Measurements from ENCODE around the gene TANC1. TPM values are rescaled to one million over a fixed set of nuclear protein-coding genes. Genes with fewer than 3 reads are reported as not detected.
"Not testable (repeated sequence)": the region's sequence is repeated elsewhere in the genome, so short reads cannot be mapped to it uniquely, and the experiment has no call there.

The TANC1 gene
- total RNA-seq, 1 experiment from 2014 or later: 2.5 TPM

DNA sequence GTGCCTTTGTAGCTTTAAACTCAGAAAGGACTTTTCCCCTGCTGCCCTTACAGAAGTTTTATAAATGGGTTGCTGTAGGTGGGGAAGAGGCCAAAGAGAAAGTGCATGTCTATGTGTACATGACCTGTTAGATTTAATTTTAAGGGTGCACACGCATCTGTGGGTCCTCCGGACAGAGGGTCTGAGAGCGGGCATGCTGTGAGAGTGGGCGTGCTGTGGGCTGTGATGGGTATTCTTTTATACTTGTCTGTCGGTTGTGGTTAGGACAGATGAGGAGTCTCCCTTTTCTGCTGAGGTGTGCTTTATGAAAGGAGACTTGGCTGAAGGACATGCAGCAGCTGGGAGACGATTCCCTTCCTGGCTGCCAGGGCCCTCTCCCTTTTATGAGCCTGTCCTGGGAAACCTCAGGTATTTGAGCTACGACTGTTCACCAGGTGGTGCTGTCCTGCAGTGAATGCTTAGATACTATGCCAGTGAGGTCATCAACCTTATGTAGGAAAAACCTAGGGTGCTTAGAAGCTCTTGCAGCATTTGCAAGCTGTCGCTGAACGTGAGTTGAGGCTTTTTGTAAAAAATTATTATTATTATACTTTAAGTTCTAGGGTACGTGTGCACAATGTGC, 67.5 kb downstream of the TANC1 start:
- Histone ChIP-seq H3K4ac (ENCODE audit: low read depth, low read length) (no peak overlapping the region), H3K79me2 (ENCODE audit: insufficient read depth, low read length) (no peaks in the 10 kb centered on the region), H3K79me1 (ENCODE audit: insufficient read depth, low read depth, low read length, poor library complexity, severe bottlenecking) (no peaks in the 10 kb centered on the region), H4K20me1 (ENCODE audit: control insufficient read depth, insufficient read depth, insufficient read length) (no peaks in the 10 kb centered on the region), H3K9me3 (ENCODE audit: control insufficient read depth, low read depth, low read length) (no peaks in the 10 kb centered on the region), H3T11ph (ENCODE audit: low read length) (no peak overlapping the region), H2BK15ac (ENCODE audit: low read depth, low read length) (no peak overlapping the region), H3K23ac (ENCODE audit: insufficient read length, low read depth, low read length) (no peak overlapping the region), H3K9ac (ENCODE audit: extremely low read depth, insufficient read length, low read length) (no peak overlapping the region), H3K56ac (ENCODE audit: insufficient read length, low read depth, low read length) (no peak overlapping the region), H3K27ac (ENCODE audit: insufficient read length, low read depth, low read length) (no peak overlapping the region), H2AK5ac (ENCODE audit: insufficient read length, low read length) (no peak overlapping the region), H3K14ac (ENCODE audit: insufficient read depth, low read length) (no peak overlapping the region), H3K18ac (ENCODE audit: insufficient read length, low read depth, low read length) (no peak overlapping the region), H2BK120ac (ENCODE audit: low read depth, low read length, poor library complexity, severe bottlenecking) (no peak overlapping the region), H2BK5ac (ENCODE audit: insufficient read length, low read length) (no peak overlapping the region), H2BK12ac (ENCODE audit: insufficient read length, low read depth, low read length) (no peak overlapping the region), H4K8ac (replicated peaks; ENCODE audit: insufficient read length, low read depth, low read length) (no peak overlapping the region), H2AFZ (ENCODE audit: low read length) (no peak overlapping the region), H4K91ac (ENCODE audit: insufficient read length, low read depth, low read length) (no peak overlapping the region), H3K23me2 (ENCODE audit: insufficient read length, low read depth, low read length, poor library complexity, severe bottlenecking) (no peaks in the 10 kb centered on the region), H4K5ac (ENCODE audit: insufficient read length, low read depth, low read length) (no peak overlapping the region), H3K27me3 (ENCODE audit: insufficient read depth, low read length) (no peaks in the 10 kb centered on the region), H3K4me1 (ENCODE audit: insufficient read depth, low read length) (no peaks in the 10 kb centered on the region; the same call in 1 of the 2 replicates), H3K4me2 (ENCODE audit: insufficient read depth, insufficient read length, low read length) (no peak overlapping the region), H2BK20ac (ENCODE audit: low read depth, low read length, poor library complexity, severe bottlenecking) (no peak overlapping the region)
- no CpG with 5 or more reads among the region's 10 CpGs for WGBS (ENCODE audit: extremely low coverage, insufficient read length, low lambda C conversion rate)
- Mint-ChIP-seq H3K4me1 (peaks cover 19 to 31% of the 10 kb centered on the region in 2 experiments), H3K27ac (peak overlapping the region in 1 of 3 experiments; percentile 74; a peak in 3 of 7 replicates), H3K36me3 (ENCODE audit: insufficient read depth in 1 of 3, low read depth in 3 of 3) (peaks cover 6 to 17% (median 9%) of the 10 kb centered on the region in 3 experiments), H3K4me3 (no peak overlapping the region), H3K27me3 (ENCODE audit: low read depth) (no peaks in the 10 kb centered on the region), H3K9me3 (peaks cover 15 to 26% of the 10 kb centered on the region in 2 experiments)
- peak; percentile 82 for DNase-seq
- TF ChIP-seq, protein P1, sequence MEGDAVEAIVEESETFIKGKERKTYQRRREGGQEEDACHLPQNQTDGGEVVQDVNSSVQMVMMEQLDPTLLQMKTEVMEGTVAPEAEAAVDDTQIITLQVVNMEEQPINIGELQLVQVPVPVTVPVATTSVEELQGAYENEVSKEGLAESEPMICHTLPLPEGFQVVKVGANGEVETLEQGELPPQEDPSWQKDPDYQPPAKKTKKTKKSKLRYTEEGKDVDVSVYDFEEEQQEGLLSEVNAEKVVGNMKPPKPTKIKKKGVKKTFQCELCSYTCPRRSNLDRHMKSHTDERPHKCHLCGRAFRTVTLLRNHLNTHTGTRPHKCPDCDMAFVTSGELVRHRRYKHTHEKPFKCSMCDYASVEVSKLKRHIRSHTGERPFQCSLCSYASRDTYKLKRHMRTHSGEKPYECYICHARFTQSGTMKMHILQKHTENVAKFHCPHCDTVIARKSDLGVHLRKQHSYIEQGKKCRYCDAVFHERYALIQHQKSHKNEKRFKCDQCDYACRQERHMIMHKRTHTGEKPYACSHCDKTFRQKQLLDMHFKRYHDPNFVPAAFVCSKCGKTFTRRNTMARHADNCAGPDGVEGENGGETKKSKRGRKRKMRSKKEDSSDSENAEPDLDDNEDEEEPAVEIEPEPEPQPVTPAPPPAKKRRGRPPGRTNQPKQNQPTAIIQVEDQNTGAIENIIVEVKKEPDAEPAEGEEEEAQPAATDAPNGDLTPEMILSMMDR (conservative IDR thresholded peaks at IDR 0.05): peak; percentile 68

DNA sequence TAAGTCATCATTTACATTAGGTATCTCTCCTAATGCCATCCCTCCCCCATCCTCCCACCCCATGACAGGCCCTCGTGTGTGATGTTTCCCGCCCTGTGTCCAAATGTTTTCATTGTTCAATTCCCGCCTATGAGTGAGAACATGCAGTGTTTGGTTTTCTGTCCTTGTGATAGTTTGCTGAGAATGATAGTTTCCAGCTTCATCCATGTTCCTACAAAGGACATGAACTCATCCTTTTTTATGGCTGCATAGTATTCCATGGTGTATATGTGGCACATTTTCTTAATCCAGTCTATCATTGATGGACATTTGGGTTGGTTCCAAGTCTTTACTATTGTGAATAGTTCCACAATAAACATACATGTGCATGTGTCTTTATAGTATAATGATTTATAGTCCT, 68.0 kb downstream of the TANC1 start:
- H4K91ac ChIP-seq (ENCODE audit: insufficient read length, low read depth, low read length); H3K4me1 ChIP-seq (ENCODE audit: insufficient read depth, low read length); H3K23ac ChIP-seq (ENCODE audit: insufficient read length, low read depth, low read length); H3K14ac ChIP-seq (ENCODE audit: insufficient read depth, low read length); H3K56ac ChIP-seq (ENCODE audit: insufficient read length, low read depth, low read length); DNase-seq; H4K8ac ChIP-seq (replicated peaks; ENCODE audit: insufficient read length, low read depth, low read length); H2BK120ac ChIP-seq (ENCODE audit: low read depth, low read length, poor library complexity, severe bottlenecking); H3K79me2 ChIP-seq (ENCODE audit: insufficient read depth, low read length); H2AK5ac ChIP-seq (ENCODE audit: insufficient read length, low read length); H3K4me3 Mint-ChIP-seq; H2BK5ac ChIP-seq (ENCODE audit: insufficient read length, low read length); H3K27me3 Mint-ChIP-seq (ENCODE audit: low read depth); H3K27me3 ChIP-seq (ENCODE audit: insufficient read depth, low read length); H3K4me2 ChIP-seq (ENCODE audit: insufficient read depth, insufficient read length, low read length); H2BK12ac ChIP-seq (ENCODE audit: insufficient read length, low read depth, low read length); H3K4ac ChIP-seq (ENCODE audit: low read depth, low read length); H4K5ac ChIP-seq (ENCODE audit: insufficient read length, low read depth, low read length); H3K18ac ChIP-seq (ENCODE audit: insufficient read length, low read depth, low read length); H3K23me2 ChIP-seq (ENCODE audit: insufficient read length, low read depth, low read length, poor library complexity, severe bottlenecking); H2BK15ac ChIP-seq (ENCODE audit: low read depth, low read length); H2AFZ ChIP-seq (ENCODE audit: low read length); H2BK20ac ChIP-seq (ENCODE audit: low read depth, low read length, poor library complexity, severe bottlenecking); H3T11ph ChIP-seq (ENCODE audit: low read length); H3K79me1 ChIP-seq (ENCODE audit: insufficient read depth, low read depth, low read length, poor library complexity, severe bottlenecking); H3K27ac ChIP-seq (ENCODE audit: insufficient read length, low read depth, low read length); H3K27ac Mint-ChIP-seq; H3K9ac ChIP-seq (ENCODE audit: extremely low read depth, insufficient read length, low read length); H3K9me3 ChIP-seq (ENCODE audit: control insufficient read depth, low read depth, low read length); H4K20me1 ChIP-seq (ENCODE audit: control insufficient read depth, insufficient read depth, insufficient read length): not testable (repeated sequence)
- whole genome bisulfite sequencing (ENCODE audit: extremely low coverage, insufficient read length, low lambda C conversion rate): no CpG with 5 or more reads among the region's 3 CpGs
- Mint-ChIP-seq H3K36me3 (ENCODE audit: insufficient read depth in 1 of 3, low read depth in 3 of 3) (peaks cover 11 to 23% (median 12%) of the 10 kb centered on the region in 3 experiments), H3K9me3 (peaks cover 21 to 32% of the 10 kb centered on the region in 2 experiments), H3K4me1 (peaks cover 14 to 26% of the 10 kb centered on the region in 2 experiments)
